RCC 7860 (cell line): ENCODE results near the gene CST5.
"Not testable (repeated sequence)": the region's sequence is repeated elsewhere in the genome, so short reads cannot be mapped to it uniquely, and the experiment has no call there.

Experiments
- DNase-seq: peaks from one replicate; pipeline ENCODE4 v3.0.0-alpha.2; 2015; ENCODE audit warnings: low spot score
- FAIRE-seq: peaks from 2 replicates; lab custom pipeline; 2012; peaks lifted over from hg19 to GRCh38; lab: Jason Lieb, UNC

The CST5 gene

DNA sequence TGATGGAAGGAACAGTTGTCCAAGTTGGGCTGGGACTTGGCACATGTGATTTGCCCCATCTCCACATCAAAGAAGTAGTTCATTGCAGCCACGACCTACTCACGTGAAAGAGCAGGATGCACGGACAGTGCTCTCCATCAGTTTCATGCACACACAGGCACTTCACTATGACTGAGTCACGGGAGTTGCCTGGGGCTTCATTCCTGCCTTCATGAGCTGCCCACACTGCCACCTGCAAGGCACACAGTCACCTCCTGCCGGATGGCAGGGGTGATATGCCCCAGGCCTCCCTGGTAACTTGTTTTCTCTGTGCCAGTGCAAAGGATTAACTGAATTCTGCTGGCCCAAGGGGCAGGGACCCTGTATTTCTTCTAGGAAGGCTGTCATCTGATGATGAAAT lies 22.8 kb downstream of the CST5 start:
- FAIRE-seq (no peak), DNase-seq (no peak)

DNA sequence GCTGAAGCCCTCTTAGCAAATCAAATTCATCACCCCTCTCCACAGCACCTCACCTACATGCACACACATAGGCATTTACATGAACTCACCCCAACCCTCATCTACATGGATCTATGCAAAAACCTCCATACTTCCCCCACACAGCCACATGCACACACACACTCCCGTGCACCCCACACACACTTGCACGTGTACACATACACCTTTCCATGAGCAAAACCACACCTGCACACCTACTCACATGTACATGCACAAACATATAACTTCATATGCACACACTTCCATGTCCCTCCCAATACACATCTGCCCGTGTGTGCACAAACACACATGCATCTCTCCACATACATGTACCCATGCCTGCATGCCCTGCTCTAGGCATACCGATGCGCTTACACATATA lies 23.3 kb downstream of the CST5 start:
- DNase-seq (no peak), FAIRE-seq (no peak)

DNA sequence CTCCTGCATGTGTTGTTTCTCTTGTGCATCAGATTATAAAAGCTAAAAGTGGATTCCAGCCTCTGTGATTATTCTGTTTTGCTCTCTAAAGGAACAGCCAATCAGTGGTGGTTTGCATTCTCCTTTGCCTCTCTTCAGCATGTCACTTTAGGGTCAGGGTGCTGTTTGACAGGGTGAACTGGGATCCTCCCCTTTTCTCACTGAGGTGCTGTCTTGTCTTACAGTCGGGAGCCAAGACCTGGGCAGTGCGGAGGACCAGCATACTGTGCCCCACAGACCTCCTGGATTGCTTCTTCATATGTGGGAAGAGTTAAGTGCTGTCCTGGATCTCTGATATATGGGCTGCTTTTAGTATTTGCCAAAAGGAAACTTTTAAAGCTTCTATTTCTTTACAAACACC lies 37.9 kb downstream of the CST5 start:
- FAIRE-seq (no peak), DNase-seq (no peak)

DNA sequence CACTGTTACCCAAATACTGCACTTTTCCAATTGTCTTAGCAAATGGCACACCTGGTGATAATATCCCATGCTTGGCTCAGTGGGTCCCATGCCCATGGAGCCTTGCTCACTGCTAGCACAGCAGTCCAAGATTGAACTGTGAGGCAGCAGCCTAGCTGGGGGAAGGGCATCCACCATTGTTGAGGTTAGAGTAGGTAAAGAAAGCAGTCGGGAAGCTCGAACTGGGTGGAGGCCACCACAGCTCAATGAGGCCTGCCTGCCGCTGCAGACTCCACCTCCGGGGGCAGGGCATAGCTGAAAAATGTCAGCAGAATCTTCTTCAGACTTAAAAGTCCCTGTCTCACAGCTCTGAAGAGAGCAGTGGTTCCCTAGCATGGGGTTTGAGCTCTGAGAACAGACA lies 43.8 kb downstream of the CST5 start:
- no peak for DNase-seq
- no peak for FAIRE-seq

DNA sequence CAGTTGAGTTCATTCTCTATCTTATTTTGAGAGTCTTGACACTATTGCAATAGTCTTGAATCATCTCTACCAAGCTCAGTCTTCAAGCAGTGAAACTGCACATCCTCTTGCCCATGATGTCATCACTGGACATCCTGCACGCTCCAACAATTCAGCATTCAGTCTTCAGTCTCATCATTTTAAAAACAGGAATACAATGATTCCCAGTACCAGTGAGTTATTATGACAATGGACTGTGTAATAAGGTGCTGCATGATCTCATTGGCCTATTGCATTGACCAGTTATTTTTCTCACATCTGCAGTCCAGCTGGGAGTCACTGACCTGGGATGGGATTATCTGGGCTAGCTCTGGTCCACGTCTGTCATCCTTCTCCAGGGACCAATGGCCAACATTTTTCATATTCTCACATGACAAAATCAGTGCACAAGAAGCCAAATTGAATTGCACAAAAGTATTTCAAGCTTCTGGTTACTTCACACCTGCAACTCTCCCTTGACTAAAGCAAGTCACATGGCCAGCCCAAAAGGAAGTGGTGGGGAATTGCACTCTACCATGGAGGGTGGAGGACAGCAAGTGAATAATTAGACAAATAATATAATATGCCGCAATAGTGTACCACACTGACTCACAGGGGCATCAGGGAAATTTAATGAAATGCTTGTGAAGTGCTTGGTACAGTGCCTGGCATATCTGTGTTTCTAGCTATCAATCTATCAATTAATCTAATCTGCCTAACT lies 46.6 kb downstream of the CST5 start:
- DNase-seq (peak; percentile 4), FAIRE-seq (no peak)

DNA sequence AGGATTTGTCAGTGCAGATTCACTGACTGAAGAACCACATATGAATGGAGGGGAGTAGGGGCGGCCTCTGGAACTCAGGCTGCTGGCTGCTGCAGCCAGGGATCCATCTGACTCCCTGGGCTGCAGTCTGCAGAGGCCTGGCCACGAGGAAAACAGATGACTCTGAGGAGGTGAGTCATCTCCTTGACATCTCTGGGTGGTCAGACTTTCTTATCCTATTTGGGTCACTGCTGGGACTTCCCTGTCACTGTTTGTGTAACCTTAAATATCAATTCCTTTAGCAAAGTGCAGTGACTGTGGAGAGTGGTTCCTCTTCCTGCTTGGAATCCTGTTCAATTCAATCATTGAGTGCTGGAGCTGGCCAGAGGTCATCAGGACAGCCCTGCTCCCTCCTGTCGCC lies 47.6 kb downstream of the CST5 start:
- FAIRE-seq, result not testable (repeated sequence)
- peak; percentile 60 for DNase-seq

DNA sequence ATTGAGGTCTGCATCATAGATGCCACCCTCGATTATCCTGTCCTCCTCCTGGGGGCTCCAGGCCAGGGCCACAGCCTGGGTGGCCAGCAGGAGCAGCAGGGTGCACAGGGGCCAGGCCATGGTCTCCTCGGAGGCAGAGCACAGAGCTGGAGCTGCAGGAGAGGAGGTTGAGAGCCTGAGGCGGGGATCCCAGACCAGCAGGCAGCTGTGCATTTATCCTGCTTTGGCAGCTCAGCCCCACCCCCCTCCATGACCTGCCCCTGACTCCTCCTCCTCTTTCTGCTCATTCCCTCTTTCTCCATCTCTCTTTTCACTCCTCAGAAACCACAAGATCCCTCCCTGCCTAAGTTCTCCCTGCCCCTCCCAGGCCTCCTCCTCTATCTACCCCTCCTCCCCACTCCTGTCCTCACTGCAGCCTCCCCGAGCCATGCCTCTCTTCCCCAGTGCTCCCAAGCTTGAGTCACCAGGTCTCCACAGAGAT lies 53.0 kb downstream of the CST5 start, which contains the start of gene CST2:
CST2 (minus strand) TSS at position 189 of the 481 bp plus-strand sequence; CDS start at position 120, 69 bp downstream.
- peak; percentile 47 for DNase-seq
- FAIRE-seq, result no peak
